DND-41 (cell line): ENCODE data around the gene NTM.

Source experiments
- CTCF ChIP-seq: IDR thresholded peaks from 2 replicates; pipeline ENCODE4 v1.5.1; 2012; ENCODE audit warnings: borderline replicate concordance, low read length, moderate library complexity, mild to moderate bottlenecking; ENCODE audit not compliant: poor library complexity, severe bottlenecking; ENCODE audit errors: extremely low read depth
- EZH2 ChIP-seq: IDR thresholded peaks from 3 replicates; pipeline ENCODE4 v1.6.1; 2012; ENCODE audit warnings: borderline replicate concordance, low read depth, mild to moderate bottlenecking, moderate library complexity, low read length, inconsistent platforms; ENCODE audit not compliant: severe bottlenecking

- TF ChIP-seq CTCF, result no peak
- no peak for TF ChIP-seq EZH2
These were observed 132.6 kb downstream of the NTM start for GRCh38 chr11:131503017-131503416.
